Activated CD8-positive, alpha-beta T cell treated with anti-CD3 and anti-CD28 coated beads for 36 hours (primary cell): Measurements from ENCODE around the gene MAN1A1. TPM values are rescaled to one million over a fixed set of nuclear protein-coding genes. Genes with fewer than 3 reads are reported as not detected.

Source experiments
- ATAC-seq: fragments of 200-7000 bp; cut with Tn5 transposase; one replicate; pipeline ENCODE4 v1.10.0; 2021; ENCODE audit warnings: mild to moderate bottlenecking, moderate library complexity
- CTCF ChIA-PET: fragments of 350-600 bp; sonication (Branson Sonifier 250); formaldehyde crosslinking; loops from one replicate; lab custom pipeline; 2021; ENCODE audit warnings: antibody characterized with exemption; lab: Charles Lee
- POLR2A ChIA-PET: fragments of 350-600 bp; sonication (Branson Sonifier 250); formaldehyde crosslinking; loops from one replicate; lab custom pipeline; 2021; ENCODE audit warnings: antibody characterized with exemption; lab: Charles Lee
- DNase-seq: peaks from one replicate; pipeline ENCODE4 v3.0.0-alpha.2; 2020
- H3K27ac Mint-ChIP-seq: one replicate; pipeline ENCODE4 v1.8.0; 2021; ENCODE audit warnings: mild to moderate bottlenecking, mixed read lengths
- H3K27me3 Mint-ChIP-seq: one replicate; pipeline ENCODE4 v1.8.0; 2021; ENCODE audit warnings: mixed read lengths
- H3K36me3 Mint-ChIP-seq: one replicate; pipeline ENCODE4 v1.8.0; 2021; ENCODE audit warnings: low read depth, mixed read lengths
- H3K4me1 Mint-ChIP-seq: one replicate; pipeline ENCODE4 v1.8.0; 2021; ENCODE audit warnings: low read depth, mixed read lengths
- H3K4me3 Mint-ChIP-seq: one replicate; pipeline ENCODE4 v1.8.0; 2021; ENCODE audit warnings: mild to moderate bottlenecking, moderate library complexity, mixed read lengths
- H3K9me3 Mint-ChIP-seq: one replicate; pipeline ENCODE4 v1.8.0; 2021; ENCODE audit warnings: mixed read lengths
- intact Hi-C: fragments of 100-400 bp; cut with micrococcal nuclease; formaldehyde crosslinking; loops from one replicate; pipeline ENCODE4 v1.10.0; 2022
- total RNA-seq, 2 experiments: library from RNA; stranded (reverse); gene quantifications; one replicate each; pipeline ENCODE4 v1.2.3, GENCODE V29; 2021
- TF ChIP-seq, protein P1 (sequence below): fragments of 200-600 bp; IDR thresholded peaks from one replicate; pipeline ENCODE4 v1.8.0; 2022; ENCODE audit warnings: antibody characterized with exemption, mild to moderate bottlenecking

The MAN1A1 gene
- total RNA-seq, 2 experiments from 2014 or later = 18.5 to 19.4 TPM

DNA sequence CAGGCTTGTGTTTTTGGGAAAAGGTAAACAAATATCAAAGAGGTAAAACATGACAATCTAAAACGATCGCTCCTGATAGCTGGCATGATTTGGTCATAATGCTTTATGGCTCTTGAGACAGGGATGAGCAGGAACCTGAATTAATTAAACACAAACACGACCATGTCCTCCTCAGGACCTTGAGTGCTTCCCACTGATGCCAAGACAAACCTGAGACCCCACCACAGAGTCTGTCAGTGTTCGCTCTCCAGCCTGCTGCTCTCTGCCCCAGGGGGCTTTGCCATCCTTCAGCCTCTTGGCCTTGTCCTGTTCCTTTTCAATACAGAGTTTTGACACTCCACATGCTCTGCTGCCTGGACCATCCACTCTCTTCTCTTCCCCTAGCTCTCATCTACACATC lies 119.4 kb downstream of the MAN1A1 start:
- DNase-seq = no peak
- intact Hi-C loops = no loop called here
- Mint-ChIP-seq H3K27me3 (no peaks in the 10 kb centered on the region), H3K36me3 (peaks cover 8% of the 10 kb centered on the region), H3K27ac (no peak overlapping the region), H3K9me3 (no peaks in the 10 kb centered on the region), H3K4me1 (peaks cover 6% of the 10 kb centered on the region), H3K4me3 (no peak overlapping the region)
- no peak for ATAC-seq
- POLR2A ChIA-PET = no interaction called here
- TF ChIP-seq, protein P1, sequence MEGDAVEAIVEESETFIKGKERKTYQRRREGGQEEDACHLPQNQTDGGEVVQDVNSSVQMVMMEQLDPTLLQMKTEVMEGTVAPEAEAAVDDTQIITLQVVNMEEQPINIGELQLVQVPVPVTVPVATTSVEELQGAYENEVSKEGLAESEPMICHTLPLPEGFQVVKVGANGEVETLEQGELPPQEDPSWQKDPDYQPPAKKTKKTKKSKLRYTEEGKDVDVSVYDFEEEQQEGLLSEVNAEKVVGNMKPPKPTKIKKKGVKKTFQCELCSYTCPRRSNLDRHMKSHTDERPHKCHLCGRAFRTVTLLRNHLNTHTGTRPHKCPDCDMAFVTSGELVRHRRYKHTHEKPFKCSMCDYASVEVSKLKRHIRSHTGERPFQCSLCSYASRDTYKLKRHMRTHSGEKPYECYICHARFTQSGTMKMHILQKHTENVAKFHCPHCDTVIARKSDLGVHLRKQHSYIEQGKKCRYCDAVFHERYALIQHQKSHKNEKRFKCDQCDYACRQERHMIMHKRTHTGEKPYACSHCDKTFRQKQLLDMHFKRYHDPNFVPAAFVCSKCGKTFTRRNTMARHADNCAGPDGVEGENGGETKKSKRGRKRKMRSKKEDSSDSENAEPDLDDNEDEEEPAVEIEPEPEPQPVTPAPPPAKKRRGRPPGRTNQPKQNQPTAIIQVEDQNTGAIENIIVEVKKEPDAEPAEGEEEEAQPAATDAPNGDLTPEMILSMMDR = no peak
- CTCF ChIA-PET = no interaction called here

DNA sequence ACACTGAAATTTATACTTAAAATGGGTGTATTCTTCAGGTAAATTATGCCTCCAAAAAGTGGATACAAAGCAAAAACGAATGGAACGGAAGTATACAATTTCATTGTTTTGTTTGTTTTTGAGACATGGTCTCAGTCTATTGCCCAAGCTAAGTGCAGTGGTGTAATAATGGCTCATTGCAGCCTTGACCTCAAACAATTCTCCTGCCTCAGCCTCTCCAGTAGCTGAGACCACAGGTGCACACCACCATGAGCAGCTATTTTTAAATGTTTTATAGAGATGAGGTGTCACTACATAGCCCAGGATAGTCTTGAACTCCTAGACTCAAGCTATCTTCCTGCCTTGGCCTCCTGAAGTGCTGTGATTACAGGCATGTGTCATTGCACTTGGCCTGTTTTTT lies 122.2 kb downstream of the MAN1A1 start:
- intact Hi-C loops = no loop called here
- H3K4me1 Mint-ChIP-seq = no peaks in the 10 kb centered on the region
- ATAC-seq (no peak), DNase-seq (no peak)
- no peak overlapping the region for H3K27ac Mint-ChIP-seq
- POLR2A ChIA-PET = no interaction called here
- peaks cover 4% of the 10 kb centered on the region for H3K36me3 Mint-ChIP-seq
- no peaks in the 10 kb centered on the region for H3K27me3 Mint-ChIP-seq
- H3K9me3 Mint-ChIP-seq = no peaks in the 10 kb centered on the region
- TF ChIP-seq, protein P1 = no peak
- no peak overlapping the region for H3K4me3 Mint-ChIP-seq
- CTCF ChIA-PET = interaction anchor here (1.3 kb wide), 1 partner anchor 9 kb away, joined by 3 read pairs; no protein-coding TSS in a partner anchor

DNA sequence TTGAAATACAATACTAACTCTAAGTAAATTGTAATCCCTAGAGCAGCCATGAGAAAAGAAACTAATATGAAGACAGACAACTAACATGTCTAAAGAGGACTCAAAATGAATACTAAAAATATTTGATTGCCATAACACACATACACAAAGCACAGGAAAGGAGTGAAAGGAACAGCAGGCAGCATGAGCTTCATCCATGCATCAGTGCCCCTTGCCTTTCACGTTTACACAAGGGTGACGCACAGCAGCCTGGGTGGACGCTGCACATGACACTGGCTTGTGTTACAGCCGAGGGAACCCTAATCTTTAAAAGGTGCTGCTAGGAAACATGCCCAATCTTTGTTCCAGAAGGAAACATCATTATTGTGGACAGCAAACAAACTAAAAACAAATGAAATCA lies 123.5 kb downstream of the MAN1A1 start:
- ChIA-PET CTCF (interaction anchor here (0.6 to 1.3 kb wide), 2 partner anchors 25 to 117 kb away, joined by 3 read pairs; no protein-coding TSS in a partner anchor), POLR2A (no interaction called here)
- DNase-seq (no peak), ATAC-seq (no peak)
- TF ChIP-seq, protein P1 = no peak
- no peaks in the 10 kb centered on the region for H3K36me3 Mint-ChIP-seq
- no peaks in the 10 kb centered on the region for H3K27me3 Mint-ChIP-seq
- H3K27ac Mint-ChIP-seq = no peak overlapping the region
- no peaks in the 10 kb centered on the region for H3K4me1 Mint-ChIP-seq
- H3K4me3 Mint-ChIP-seq = no peak overlapping the region
- H3K9me3 Mint-ChIP-seq = no peaks in the 10 kb centered on the region
- intact Hi-C loops = no loop called here

DNA sequence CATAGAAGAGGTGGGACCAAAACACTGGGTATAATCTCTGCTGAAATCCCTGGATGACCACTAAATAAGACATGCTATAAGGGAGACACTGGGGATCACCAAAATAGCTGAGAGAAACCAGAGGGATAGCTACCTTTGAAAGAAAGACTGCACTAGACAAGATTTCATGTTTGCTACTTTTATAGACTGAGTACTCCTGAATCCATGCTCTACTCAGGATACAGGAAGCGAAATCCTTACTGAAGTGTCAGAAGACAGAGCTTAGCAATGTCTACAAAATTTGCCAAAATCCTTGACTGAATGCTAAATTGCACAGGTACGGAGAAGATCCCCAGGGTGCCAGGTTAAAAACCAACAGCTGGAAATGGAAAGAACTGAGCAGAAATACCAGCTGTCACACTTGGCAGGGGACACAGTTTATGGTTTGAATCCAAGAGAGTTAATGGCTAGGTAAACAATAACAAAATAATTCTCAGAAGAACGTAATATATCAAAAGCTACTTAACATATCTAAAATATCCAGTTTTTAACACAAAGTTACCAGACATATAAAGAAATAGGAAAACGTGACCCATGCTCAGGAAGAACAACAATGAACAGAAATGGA lies 125.4 kb downstream of the MAN1A1 start:
- H3K36me3 Mint-ChIP-seq = no peaks in the 10 kb centered on the region
- H3K27ac Mint-ChIP-seq = no peak overlapping the region
- H3K4me3 Mint-ChIP-seq = no peak overlapping the region
- ATAC-seq (no peak), DNase-seq (no peak)
- TF ChIP-seq, protein P1 = no peak
- H3K4me1 Mint-ChIP-seq = no peaks in the 10 kb centered on the region
- no peaks in the 10 kb centered on the region for H3K27me3 Mint-ChIP-seq
- intact Hi-C loops = no loop called here
- no peaks in the 10 kb centered on the region for H3K9me3 Mint-ChIP-seq
- ChIA-PET POLR2A (interaction anchor here (0.5 kb wide), 1 partner anchor 76 kb away, joined by 3 read pairs; no protein-coding TSS in a partner anchor), CTCF (interaction anchor here (1.7 kb wide), 1 partner anchor 76 kb away, joined by 5 read pairs; no protein-coding TSS in a partner anchor)

DNA sequence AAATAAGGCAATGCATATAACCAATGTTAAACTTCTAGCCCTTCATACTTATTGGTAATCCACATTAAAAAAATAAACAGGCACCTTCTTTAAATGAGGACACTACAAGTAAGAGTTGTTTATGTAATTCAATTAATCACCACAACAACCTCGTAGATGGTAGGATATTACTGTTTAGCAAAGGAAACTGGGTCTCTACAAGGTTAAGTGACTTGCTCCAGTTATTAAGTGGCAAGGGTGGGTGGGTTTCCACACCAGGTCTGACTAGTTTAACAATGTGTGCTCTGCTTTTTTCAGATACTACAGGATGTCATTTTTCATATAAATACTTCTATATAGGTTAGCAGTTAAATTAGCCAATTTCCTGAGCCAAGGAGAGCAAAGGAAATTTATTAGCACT lies 129.1 kb downstream of the MAN1A1 start:
- H3K9me3 Mint-ChIP-seq = no peaks in the 10 kb centered on the region
- no peaks in the 10 kb centered on the region for H3K36me3 Mint-ChIP-seq

More for the DNA sequence above, 129.1 kb downstream of the MAN1A1 start:
- ATAC-seq (no peak), DNase-seq (no peak)
- TF ChIP-seq, protein P1 = no peak
- no peaks in the 10 kb centered on the region for H3K27me3 Mint-ChIP-seq
- ChIA-PET POLR2A (no interaction called here), CTCF (no interaction called here)
- no peak overlapping the region for H3K27ac Mint-ChIP-seq
- H3K4me3 Mint-ChIP-seq = no peak overlapping the region
- H3K4me1 Mint-ChIP-seq = no peaks in the 10 kb centered on the region
- intact Hi-C loops = no loop called here
